Measurements from ENCODE around the gene CITED1.
"Not testable (repeated sequence)": the region's sequence is repeated elsewhere in the genome, so short reads cannot be mapped to it uniquely, and the experiment has no call there.

CITED1 gene, protein sequence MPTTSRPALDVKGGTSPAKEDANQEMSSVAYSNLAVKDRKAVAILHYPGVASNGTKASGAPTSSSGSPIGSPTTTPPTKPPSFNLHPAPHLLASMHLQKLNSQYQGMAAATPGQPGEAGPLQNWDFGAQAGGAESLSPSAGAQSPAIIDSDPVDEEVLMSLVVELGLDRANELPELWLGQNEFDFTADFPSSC

GRCh38 chrX:72305286-72306084 is at the start of gene CITED1:
CITED1 (minus strand) TSS chrX:72305914; CDS start chrX:72302869, 3,045 bp downstream.
- no peak for DNase-seq

GRCh38 chrX:72352786-72353185 is 47.1 kb upstream of the CITED1 start:
- DNase-seq = no peak

DNA sequence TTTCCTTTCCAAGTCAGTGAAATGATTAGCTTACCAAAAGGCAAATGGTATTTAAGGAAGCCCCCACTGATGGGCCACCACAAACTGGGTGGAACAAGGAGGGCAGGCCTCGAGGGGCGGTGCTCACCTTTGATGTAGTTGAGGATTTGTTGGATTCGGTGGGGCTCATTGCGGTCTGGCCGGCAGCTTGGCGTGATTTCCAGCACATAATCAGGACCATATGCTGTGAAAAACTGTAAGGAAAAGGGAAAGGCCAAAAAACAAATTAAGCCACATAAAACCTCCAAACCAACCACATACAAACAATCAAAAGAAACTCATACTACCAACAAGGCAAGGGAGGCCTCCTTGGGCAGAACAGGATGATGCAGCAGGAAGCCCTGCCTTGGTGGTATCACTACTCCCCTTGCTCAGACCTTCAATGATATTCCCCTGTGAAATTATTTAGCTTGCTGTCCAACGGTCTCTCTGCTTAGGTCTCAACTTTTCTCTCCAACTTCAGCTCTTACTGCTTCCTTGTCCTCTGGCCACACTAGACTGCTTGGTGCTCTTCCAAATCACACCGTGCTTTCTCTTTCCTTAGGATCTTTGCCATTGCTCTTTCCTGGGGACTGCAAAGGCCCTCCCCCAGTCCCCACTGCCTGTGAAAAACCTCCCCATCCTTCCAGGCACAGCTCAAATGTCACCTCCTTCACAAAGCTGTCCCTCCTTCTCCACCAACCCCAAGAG is 46.1 kb upstream of the CITED1 start:
- DNase-seq = no peak

GRCh38 chrX:72349190-72349589 is 43.5 kb upstream of the CITED1 start:
- DNase-seq = no peak

DNA sequence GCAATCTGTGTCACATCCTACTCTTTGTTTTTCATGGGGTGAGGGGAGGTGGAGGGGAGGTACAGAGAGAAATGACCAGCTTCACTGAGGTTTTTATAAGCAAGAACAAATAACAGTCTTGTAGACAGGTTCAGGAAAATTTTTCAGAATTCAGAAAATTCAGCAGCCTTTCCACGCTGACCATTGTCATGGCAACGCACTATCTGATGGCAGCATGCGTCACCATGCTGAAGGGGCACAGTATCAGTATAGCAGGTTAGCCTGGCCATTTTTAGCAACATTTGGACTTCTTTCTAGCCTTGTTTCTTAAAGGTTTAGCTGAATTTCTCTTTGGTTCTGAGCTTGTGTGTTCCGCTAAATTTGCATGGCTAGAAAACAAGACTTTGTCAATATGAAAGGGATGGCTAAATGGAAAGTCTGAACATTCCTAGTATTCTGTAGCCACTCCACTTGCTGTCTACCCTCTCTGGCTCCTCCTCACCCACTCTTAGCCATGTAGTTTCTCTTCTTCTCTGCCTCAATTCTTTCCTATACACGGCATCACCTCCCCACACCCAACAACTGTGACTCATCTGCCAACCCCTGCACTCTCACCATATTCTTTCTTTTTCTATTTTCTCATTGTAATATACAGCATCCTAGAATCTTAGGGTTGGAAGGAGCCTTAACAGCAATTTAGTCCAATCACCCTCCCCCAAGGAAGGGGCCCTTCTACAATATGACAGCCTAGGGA is 42.7 kb upstream of the CITED1 start:
- DNase-seq = no peak

- DNase-seq = no peak
Measured at GRCh38 chrX:72347366-72347765, 41.7 kb upstream of the CITED1 start.

DNA sequence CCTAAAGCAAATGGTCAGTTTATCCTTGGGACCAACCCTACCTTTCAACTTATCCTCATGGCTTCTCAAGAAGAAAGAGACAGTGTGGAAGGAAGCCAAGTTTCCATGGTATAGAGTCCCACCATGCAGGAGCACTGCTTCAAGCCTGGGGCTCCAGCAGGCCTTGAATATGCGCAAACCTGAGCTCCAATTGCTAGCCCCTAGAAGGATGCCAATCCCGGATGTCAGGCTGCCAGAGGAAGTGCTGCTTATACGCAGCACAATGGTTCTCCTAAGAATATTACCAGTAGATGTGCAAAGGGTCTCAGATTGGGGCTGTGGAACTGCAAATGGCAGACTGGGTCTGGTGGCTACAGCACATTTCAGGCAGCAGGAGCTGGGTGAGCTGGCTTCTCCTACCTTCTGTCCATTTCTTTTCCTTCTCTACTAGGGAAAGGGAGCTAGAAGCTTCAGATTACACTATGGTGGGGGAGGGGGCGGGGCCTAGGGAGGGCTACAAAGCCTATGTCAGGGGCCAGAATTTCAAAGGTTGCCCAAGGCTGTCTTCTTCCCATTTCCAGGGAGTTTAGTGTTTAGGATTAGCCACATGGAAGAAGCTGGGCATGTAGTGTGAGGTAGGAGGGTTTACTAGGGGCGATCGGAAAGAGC is 40.7 kb upstream of the CITED1 start:
- DNase-seq = no peak

DNA sequence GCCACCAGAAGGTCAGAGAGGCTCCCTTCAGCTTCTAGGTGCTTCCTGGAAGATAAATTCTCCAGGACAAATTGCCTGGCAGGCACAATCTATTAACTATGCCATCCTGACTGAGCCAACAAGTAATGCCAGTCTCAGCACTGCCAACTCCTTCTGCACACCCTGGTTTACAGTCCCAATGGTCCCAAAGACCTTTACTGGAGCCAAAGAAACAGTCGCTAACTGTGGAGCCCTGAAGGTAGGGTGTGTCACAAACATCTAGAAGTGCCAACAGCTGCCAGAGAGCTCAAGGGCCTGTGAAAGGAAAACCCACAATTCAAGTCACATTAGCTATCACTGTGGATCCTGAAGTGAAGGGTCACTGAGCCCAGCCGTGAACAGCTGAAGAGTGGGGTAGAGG is 34.9 kb upstream of the CITED1 start:
- DNase-seq = no peak

GRCh38 chrX:72340041-72340440 is 34.3 kb upstream of the CITED1 start:
- no peak for DNase-seq

- DNase-seq = no peak
Measured at GRCh38 chrX:72330131-72330530, 24.4 kb upstream of the CITED1 start.

DNA sequence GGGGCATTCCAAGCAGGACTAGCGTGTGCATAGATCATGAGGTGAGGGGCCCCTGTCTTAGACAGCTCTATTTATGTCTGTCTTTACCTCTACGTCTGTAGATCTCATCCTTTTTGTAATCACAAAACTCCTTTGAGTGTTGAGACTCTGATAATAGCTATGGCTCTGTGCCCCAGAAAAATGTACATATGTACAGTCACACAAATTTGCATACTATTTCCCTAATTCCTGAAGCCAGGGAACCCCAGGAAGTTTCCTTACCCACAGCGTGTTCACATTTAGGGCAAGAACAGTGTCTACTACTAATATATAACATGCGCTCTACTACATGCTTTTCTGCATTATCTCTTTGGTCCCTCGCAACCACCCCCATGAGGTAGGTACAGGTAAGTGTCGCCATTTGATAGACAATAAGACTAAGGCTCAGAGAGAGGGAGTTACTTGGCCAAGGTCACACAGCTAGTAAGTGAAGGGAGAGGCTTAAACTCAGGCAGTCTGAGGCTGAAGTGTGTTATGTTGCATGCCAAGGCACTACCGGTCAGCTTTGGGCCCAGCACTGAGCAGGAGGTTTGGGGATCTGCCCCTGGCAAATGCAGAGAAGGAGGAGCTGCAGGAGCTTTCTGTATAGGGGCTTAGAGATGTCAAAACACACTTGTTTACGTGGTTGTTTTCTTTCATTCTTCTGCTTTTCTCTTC is 21.0 kb upstream of the CITED1 start:
- no peak for DNase-seq

GRCh38 chrX:72319651-72320050 is 13.9 kb upstream of the CITED1 start:
- DNase-seq = not testable (repeated sequence)

DNA sequence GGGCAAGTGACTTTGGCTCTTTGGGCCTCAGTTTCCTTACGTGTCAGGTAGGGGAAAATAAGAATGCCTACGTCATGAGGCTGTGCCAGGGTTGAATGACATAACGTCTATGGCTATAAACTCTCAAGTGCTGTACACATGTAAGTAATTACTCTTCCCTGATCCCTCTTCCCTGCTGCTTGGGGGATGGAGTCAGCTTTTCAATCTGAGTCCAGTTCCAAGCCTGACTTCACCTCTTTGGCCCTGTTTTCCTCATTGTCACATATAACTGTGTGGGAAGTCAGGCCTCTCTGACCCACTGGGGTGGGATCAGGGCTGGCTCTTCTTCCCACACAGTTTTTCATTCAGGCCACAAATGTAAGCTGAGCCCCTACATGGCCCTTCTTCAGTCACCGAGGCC is 11.4 kb upstream of the CITED1 start:
- DNase-seq = no peak

DNA sequence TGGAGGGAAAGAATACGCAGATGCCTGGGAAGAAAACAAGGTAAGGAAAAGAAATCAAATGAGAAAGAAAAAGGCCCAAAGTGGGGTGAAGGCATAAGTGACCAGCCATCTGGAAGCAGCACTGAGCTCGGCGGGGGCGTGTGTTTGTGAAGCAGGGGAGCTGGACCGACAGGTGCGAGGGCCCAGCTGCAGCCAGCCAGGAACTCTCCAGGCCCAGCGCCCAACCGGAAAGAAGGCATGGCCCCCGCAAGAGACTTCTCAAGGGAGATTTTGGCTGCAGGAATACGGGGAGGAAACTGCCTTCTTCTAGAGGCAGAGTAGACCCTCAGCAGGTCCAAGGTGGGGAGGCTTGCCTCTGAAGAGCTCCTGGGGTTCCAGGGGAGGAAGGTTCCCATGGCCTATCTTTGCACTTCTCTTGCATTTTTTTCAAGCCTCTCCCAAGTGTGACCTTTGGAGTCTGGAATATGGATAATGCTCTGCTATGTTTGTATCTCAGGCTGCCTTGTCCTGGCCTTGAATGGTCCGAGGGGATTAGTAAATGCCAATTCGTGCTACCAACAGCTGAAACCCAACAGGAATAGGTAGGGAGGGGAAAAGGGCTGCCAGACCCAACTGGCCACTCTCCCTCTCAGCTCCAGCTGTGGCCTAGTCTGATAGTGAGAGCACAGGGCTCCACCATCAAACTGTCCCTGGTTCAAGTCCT is 10.8 kb upstream of the CITED1 start:
- DNase-seq = no peak

DNA sequence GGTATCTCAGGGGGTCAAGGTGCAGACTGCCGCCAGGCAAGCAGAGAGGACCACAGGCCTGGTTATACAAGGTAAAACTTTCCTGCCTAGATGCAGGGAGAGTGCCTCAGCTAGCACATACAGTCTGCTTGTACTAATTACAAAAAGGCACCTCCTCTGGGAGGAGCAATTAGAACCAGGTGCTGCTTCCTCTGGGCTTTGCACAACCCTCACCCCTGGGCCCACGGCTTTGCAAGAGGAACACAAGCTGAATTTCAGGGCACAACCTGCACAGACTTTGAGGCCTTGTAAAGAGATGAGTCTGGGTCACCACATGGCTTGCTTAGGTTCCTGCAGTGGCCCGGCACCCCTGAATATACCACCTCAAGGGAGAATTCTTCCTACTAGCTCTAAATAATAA is 9.2 kb upstream of the CITED1 start:
- DNase-seq = no peak

GRCh38 chrX:72313707-72314641 is 8.3 kb upstream of the CITED1 start:
- no peak for DNase-seq

- DNase-seq = no peak
Measured at GRCh38 chrX:72312311-72312940, 6.7 kb upstream of the CITED1 start.

DNA sequence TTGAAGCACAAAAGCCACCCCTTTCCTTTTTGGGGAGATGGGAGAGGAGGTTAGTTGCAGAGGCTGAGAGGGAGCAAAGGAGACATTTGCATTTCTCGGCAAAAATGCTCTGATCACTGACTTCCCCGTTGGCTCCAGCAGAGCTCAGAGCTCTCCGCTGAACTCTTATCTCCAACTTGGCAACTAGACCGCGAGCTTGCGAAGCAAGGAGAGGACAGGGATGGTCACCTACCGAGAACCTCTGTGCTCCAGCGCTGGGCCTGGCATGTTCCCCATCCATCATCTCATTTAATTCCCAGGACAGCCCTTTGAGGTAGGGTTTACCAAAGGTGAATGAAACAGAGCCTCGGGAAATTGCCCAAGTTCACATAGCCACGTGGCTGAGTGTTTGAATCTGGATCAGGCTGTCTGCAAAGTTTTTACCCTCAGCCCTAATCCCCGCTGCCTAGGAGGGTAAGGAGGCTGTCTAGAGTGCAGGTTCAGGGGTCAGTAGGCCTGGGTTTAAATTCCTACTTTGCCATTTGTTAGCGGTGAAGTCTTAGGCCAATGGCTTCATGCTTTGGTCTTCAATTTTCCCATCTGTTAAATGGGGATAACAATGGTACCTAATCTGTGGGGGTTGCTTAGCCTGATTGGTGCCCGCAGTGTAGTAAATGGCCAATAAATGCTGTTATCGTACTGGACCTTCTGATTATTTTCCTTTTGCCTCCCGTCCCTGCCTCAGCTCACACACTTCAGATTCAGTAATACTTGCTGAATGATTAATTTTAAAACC is 3.8 kb upstream of the CITED1 start:
- DNase-seq = no peak
